Measurements from ENCODE around the gene RNF166.

The RNF166 gene

DNA sequence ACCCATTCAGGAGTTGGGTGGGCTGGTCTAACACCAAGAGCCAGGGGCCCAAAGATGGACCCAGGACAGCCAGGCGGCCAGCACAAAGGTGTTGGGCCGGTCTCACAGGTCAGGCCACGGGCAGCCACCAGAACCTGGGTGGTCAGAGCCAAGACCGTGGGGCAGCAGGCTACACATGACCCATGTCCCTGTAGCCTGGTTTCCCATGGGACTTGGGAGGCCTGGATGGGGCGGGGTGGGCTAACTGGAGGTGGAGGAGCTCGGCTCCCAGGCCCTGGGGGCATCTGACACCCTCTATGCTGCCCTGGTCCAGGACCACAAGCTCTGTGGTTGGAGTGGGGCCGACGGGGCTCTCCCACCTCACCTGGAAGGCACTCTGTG, 17.3 kb upstream of the RNF166 start:
- no peak for DNase-seq

DNA sequence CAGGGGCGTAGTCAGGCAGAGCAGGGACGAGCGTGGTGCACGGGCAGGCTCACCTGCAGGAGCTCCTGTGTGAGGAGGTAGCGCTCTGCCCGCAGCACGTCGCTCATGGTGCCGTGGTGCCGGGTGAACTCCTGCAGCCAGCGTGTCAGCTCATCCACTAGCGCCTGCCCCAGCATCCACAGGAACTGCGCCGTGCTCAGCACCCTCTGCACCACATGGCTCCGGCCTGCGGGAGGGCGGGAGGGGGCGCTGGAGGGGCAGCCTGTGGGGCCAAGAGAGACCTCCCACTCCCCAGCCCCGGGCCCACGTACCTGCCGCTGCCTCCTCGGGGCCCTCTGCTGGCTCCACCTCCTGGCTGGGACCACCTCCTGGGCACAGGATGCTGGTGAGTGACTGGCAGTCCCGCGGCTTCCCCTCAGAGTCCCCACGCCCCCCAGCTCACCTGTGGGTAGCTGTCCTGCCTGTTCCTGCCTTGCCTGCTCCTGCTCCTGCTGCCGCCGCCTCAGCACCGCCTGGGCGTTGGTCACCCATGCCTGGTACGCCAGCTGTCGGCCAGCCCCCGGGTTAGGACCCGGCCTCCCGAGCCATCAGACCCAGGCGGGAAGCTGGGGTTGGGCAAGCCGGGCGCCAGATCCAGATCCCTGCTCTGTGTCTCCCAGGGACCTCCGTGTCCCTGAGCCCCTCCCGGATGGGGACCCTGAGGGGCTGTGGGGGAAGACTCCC, 16.7 kb upstream of the RNF166 start:
- no peak for DNase-seq

DNA sequence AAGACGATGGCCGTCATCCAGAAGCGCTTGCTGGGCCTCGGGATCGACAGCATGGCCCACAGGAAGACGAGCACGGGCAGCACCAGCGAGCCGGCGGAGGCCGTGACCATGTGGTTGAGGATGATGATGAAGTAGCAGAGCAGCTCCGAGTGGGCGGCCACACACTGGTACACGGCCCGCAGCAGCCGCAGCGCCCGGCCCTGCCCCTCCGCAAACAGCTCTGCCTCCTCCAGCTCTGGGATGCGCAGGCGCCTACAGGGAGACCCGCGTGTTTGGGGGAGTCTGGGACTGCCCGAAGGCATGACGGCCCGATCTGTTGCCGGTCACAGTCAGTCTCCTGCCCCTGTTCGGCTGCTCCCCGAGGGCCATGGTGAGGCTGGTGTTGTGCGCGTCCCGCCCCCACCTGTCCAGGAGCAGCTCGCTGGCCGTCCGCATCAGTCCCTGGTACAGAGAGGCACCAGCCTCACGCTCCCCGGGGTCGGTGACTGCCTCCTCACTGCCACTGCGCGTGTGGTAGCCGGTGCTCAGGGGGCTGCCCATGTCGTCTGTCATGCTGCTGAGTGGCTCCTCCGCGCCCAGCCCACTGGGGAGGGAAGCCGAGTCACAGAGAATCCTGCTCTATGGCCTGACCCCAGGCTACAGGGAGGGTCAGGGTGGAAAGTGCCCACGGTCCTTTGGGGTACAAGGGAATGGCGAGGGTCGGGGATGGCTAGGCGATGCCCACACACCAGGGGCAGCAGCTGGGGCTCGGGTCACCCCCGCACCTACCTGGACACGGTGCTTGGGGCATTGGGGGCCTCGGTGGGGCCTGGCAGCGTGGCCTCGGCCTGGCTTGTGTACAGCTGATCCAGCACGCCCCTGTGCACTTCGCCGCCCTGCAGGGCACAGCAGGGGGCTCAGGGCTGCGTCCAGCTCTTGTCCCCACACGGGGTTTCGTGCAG, 15.9 kb upstream of the RNF166 start:
- no peak for DNase-seq

DNA sequence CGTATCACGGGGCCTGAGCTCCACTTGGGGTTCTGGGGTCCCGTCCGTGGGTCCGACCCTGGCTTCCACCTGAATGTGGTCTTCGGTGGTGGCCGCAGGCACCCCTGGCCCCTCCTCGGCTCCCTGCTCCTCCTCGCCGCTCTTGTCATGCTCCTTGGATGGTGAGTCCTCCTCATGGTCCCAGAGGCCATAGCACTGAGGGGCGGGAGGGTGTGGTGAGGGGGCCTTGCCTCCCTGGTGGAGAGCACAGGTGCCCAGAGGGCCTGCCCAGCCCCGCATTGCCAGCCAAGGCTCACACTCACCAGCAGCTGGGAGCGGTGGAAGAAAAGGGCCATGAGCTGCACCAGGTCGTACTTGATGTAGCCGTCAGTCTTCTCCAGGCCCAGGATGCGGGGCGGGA, 15.0 kb upstream of the RNF166 start:
- no peak for DNase-seq

DNA sequence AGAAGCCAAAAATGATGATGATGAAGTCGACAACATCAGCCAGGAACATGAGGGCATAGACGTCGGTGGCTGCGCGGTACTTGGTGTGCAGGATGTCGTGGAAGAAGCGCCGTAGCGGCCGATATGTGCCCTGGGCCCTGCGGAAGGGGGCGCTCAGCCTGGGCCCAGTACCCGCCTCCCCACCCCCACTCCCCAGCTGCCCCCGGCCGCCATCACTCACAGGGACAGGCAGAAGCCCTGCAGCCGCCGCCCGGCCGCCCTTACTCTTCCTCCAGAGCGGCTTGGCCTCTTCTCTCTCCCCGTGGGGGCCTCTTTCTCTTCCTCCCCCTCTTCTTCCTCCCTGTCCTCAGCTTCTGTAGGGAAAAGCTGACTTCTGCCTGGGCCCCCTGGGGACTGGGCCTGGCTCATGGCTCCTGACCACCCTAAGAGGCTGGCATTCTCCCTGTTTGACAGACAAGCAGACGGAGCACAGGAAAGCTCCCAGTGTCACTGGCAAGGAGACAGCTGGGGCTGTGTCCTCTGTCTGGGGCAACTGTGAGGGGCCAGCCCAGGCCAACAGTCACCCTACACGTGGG, 14.3 kb upstream of the RNF166 start:
- no peak for DNase-seq

DNA sequence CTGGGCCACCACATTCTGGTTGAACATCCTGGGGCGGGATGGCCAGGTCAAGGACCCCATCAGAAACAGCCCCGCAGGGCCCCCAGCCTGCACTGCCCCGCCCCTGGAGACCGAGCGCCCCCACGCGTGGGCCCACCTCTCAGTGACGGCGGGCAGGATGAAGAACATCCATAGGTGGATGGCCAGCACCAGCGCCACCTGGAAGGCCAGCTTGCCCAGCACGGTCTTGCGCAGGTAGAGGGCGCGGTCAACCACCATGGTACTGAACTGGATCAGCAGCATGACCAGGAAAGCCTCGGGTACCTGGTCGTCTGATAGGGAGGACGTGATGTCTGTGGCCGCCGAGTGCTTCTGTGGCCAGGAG, 13.7 kb upstream of the RNF166 start:
- no peak for DNase-seq

DNA sequence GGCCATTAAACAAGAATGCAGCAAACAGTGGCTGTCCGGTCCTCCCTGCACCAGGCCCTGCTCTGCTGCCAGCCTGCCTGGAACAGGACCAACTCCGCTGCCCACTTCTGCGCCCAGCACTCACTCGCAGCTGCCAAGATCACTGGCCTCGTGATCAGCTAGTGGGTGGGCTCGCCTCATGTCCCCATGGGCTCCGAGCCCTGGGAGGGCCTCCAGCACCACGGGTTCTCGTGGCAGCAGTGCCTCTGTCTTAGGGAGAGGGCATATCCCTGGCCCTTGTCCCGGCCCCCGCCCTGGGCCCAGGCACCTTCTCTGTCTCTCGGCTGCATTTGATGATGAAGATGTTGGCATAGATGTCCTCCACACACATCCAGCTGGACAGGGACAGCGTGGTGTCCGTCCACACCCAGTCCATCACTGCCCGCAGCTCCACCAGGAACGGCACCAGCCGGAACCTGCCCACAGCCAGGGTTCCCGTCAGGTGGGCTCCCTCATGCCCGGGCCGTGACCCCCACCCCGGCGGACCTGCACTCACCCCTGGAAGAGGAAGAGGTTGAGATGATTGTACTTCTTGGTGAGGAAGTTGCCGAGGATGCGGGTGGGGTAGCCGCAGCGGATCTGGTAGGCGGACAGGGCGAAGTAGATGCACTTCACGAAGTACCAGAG, 13.2 kb upstream of the RNF166 start:
- no peak for DNase-seq

DNA sequence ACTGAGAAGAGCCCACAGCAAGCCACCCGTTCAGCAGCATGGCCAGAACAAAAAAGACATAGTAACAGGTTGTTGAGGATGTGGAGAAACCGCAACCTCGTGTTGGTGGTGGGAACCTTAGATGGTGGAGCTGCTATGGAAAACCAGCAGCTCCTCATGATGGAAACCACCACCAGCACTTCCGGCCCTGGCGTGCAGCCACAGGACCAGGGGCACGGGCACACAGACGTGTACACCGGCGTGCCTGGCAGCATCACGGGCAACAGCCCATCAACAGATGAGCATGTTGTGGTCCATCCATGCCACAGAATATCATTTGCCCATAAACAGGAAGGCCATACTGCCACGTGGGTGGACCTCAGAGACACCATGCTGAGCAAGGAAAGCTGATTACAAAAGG, 12.0 kb upstream of the RNF166 start:
- no peak for DNase-seq

DNA sequence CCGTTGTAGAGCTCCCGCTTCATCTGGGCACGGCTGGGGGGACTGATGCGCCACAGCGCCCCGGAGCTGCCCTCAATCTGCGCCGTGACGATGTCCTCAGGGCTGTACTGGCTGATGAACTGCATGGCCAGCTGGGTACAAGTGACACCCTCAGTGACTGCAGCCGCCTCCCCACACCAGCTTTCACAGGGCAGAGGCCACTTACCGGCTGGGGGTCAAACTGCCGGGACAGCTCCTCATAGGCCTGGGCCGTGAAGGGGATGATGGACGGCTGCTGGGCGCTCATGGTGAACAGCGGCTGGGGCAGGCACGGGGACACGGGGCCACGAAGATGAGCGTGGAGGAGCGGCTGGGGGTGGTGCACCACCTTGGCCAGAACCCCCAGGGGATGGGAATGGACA, 10.4 kb upstream of the RNF166 start:
- no peak for DNase-seq

DNA sequence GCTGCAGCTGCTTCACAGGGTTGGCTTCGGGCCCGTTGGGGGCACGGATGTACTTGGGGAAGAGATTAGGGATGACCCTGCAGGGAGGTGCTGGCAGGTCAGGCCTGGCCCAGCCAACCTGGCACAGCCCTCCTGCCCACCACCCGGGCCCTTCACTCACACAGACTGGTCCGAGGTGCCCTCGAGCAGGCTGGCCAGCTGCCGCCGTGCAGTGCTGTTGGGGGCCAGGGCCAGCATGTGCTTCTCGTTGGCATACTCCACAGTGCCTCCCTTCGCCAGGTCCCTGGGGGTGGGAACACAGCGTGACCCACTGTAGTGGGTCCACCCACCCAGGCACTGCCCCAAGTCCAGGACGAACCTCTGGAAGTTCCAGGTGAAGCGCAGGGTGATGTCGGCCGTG, 10.0 kb upstream of the RNF166 start:
- no peak for DNase-seq

DNA sequence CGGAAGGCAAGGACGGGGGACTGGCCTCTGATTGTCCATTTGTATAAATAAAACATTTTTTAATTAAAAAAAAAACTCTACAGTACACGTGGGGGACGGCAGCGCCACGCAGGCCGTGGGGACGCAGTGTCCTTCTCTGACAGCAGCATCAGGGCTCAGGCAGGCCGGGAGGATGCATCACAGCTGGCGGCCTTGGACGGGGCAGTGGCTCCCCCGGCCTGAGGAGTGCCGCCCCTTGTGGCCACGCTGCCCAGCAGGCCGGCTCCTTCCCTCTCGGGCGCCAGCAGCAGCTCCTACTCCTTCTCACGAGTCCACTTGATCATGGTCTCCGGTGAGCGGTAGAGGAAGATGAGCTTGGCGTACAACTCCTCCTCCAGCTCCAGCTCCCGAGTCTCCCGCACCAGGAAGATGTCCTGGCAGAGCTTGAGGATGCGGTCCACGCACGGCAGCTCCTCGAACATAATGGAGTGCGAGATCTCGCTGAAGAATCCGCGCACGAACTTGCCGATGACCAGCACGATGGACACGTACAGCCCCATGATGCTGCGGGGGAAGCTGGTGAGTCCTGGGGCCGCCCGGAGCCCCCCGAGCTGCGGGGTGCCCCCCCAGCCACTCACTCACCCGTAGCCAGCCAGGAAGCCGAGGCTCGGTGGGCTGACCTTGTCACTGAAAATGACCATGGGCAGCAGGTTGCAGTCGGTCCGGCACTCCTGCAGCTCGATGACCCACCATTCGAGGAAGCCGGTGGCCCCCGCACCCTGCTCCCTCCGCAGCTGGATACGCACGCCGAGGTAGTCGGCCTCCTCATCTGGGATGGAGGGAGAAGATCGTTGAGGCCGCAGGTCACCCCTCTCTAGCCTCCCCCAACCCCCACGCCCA, 9.3 kb upstream of the RNF166 start:
- DNase-seq = no peak

DNA sequence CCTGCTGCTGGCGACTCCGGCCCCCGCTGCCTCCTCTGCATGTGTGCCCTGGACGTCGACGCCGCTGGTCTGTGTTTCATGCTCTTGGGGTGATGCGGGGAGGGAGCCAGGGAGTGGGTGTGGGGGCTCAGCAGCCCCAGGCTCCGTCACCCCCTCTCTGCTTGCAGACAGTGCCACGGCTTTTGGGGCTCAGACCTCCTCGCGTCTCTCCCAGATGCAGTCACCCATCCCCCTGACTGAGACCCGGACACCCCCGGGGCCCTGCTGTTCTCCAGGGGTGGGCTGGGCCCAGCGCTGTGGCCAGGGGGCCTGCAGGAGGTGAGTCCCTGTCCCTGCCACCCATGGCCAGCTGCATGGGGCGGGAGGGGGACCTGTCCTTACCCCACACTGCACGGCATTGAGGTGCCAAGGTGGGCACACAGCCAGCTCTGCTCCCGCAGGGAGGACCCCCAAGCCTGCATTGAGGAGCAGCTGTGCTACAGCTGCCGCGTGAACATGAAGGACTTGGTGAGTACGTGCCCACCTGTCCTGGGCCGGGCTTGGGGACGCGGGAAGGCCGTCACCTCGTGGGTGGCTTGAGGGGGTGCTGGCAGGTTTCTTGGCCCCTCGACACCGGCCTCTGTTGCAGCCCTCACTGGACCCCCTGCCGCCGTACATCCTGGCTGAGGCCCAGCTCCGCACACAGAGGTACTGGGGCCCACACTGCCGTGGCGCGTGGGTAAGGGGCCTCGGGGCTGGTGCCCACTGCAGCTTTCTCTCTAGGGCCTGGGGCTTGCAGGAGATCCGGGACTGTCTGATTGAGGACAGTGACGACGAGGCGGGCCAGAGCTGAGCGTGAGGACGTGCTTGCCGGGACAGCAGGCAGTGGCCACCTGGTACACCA, 8.5 kb upstream of the RNF166 start:
- DNase-seq = no peak

DNA sequence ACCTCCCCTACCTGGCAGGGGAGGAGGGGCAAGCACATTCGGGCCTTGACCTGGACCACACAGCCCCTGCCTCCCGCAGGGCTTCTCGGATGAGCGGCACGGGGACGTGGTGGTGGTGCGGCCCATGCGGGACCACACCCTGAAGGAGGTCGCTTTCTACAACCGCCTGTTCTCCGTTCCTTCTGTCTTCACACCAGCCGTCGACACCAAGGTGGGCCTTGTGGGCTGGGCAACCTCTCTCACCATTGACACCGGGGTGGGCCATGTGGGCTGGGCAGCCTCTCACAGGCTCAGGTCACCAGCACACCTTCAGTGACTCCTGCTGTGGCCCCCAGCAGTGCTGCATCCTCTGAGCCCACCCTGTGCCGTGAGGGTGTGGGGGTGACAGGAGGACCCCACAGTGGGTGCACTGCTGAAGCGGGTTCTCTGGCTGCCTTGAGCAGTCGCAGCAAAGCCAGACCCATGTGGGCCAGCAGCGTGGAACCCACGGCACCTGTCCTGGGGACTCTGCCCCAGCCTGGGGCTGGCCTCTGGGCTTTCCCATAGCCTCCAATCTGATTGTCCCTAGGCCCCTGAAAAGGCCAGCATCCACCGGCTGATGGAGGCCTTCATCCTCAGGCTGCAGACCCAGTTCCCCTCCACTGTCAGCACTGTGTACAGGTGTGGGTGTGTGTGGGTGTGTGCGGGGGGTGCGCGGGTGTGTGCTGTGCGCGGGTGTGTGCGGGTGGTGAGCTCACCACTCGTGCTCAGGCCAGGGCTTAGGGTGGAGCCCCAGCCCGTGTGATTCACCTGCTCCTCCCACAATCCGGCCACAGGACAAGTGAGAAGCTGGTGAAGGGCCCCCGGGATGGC, 7.6 kb upstream of the RNF166 start:
- no peak for DNase-seq

DNA sequence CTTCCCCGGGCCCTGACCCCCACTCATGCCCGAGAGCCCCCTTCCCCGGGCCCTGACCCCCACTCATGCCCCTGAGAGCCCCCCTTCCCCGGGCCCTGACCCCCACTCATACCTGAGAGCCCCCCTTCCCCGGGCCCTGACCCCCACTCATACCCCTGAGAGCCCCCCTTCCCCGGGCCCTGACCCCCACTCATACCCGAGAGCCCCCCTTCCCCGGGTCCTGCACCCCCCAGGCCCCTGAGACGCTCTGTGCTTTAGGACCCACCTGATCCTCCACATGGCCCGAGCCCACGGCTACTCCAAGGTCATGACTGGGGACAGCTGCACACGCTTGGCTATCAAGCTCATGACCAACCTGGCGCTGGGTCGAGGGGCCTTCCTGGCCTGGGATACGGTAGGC, 6.8 kb upstream of the RNF166 start:
- DNase-seq = no peak

DNA sequence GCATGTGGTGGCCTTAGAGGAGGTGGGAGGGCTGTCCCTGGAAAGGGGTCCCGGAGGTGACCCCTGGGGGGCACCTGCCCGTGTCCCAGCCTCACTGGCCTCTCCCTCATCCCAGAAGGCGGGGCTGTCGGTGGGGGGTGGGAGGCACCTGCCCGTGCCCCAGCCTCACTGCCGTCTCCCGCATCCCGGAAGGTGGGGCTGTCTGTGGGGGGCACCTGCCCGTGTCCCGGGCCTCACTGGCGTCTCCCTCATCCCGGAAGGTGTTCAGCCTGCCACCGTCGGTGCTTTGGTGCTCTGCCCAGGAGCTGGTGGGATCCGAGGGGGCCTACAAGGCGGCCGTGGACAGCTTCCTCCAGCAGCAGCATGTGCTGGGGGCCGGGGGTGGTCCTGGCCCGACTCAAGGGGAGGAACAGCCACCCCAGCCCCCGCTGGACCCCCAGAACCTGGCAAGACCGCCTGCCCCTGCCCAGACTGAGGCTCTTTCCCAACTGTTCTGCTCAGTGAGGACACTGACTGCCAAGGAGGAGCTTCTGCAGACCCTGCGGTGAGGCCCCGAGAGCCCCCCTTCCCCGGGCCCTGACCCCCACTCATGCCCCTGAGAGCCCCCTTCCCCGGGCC, 6.3 kb upstream of the RNF166 start:
- DNase-seq = no peak

DNA sequence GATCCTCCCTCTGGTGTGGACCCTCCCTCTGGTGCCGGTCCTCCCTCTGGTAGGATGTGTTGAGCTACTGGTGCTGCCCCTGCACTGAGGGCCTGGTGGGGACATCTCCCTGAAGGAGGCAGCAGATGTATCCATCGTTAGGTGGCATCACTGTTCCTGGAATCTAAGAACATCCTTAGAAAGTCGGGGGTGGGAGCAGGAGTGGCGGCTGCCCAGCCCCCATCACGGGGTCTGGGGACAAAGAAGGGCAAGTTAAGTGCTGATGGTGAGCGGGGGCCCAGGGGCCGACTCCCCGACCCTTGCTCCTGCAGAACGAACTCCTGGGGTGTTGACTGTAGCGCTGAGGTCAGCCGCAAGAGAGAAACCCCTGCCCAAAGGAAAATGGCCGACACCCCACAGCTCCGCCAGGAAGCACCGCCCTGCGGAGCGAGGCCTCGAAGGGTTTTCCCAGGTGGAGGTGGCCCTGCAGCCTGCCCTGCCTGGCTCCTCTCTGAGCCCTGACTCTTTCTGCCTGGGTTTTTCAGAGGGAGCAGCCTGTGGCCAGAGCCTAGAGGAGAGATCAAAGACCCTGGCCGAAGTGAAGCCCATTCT, 5.6 kb upstream of the RNF166 start:
- DNase-seq = no peak

DNA sequence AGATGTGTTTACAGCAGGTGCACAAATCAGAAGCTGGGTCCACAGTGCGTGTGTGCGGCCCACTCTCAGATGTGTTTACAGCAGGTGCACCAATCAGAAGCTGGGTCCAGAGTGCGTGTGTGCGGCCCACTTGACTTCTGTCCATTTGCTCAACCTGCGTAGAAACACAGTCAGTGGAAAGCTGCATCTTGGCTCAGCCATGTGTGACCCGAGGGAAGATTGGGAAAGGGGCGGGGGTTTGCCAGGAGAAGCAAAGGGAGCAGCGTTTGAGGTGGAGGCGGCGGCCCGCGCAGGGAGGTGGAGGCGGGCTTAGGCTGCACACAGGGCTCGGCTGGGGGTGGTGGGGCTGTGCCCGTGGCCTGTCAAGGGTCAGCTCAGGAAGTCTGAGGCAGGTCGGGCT, 4.3 kb upstream of the RNF166 start:
- DNase-seq = no peak

DNA sequence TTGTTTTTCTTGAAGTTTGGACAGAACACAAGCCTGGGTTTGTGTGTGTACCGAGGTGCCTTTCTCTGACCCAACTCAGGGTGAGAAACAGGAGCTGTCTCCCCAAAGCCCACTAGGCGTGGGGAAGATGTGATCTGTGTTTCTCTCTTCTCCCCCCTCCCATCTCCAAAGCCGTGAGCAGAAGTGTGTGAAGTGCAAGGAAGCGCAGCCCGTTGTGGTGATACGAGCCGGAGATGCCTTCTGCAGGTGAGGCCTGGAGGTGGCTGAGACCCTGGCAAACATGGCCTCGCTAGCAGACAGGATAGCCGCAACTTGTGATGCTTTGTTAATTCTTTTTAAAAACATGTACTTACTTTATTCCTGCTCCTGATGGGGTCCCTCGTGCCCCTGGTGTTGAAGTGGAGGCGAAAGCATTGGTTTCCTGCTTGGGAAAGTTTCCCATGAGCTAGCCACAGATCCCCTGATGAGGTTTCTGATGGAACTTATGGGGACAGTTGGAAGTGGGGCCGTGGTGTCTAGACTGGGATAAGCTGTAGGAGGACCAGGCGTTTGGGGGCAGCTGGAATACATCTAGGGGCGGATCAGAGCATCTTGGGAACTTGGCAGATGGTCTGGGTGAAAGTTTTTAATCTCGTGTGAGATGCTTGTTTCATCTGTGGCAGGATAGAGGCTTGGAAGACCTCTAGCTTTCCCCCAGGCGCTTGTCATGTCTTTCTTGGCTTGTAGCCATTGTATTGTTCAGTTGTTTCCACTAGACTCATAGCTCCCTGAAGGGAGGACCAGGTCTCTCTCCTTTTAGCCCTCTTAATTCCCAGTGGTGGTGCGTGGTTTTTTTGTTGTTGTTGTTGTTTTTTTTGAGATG, 988 bp upstream of the RNF166 start:
- no peak for DNase-seq

DNA sequence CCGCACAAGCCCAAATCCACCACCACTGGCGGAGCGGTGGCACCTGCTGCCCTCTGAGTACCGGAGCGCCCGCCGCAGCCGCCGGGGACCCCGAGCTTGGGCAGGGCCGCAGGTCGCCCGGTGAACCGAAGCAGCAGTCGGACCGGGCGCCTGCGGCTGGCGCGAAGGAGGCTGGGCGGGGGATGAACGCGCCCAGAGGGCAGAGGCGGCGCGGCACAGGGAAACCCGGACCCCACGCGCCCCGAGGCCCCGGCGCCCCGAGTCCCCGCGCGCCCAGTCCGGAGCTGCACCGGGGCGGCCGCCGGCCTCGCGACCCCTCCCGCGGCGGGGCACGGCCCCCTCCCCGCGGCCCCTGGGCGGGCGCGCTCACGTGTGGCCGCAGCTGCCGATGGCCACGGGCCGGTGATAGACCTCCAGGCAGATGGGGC, 393 bp downstream of the RNF166 start:
- no peak for DNase-seq
